HG03196 (cell line): Measurements from ENCODE around the gene KCNAB1.
"Not testable (repeated sequence)": the region's sequence is repeated elsewhere in the genome, so short reads cannot be mapped to it uniquely, and the experiment has no call there.

Experiments
- ATAC-seq: cut with Tn5 transposase; IDR thresholded peaks from one replicate; pipeline ENCODE4 v1.9.1; 2021; ENCODE audit not compliant: unreplicated experiment

The KCNAB1 gene

GRCh38 chr3:156259896-156260295, 139.5 kb downstream of the KCNAB1 start:
- ATAC-seq, result no peak

- no peak for ATAC-seq
Measured at GRCh38 chr3:156260331-156260730, 140.0 kb downstream of the KCNAB1 start.

- no peak for ATAC-seq
Measured at GRCh38 chr3:156264771-156265170, 144.4 kb downstream of the KCNAB1 start.

GRCh38 chr3:156271508-156271907, 151.1 kb downstream of the KCNAB1 start:
- no peak for ATAC-seq

- no peak for ATAC-seq
Measured at GRCh38 chr3:156271995-156272719, 151.8 kb downstream of the KCNAB1 start.

- ATAC-seq, result no peak
Measured at GRCh38 chr3:156273111-156273694, 152.8 kb downstream of the KCNAB1 start.

GRCh38 chr3:156274791-156275190, 154.4 kb downstream of the KCNAB1 start:
- no peak for ATAC-seq

- ATAC-seq, result not testable (repeated sequence)
Measured at GRCh38 chr3:156284637-156285036, 164.3 kb downstream of the KCNAB1 start.

GRCh38 chr3:156285626-156286025, 165.2 kb downstream of the KCNAB1 start:
- ATAC-seq, result no peak

- ATAC-seq, result no peak
Measured at GRCh38 chr3:156290924-156291271, 170.5 kb downstream of the KCNAB1 start.

- ATAC-seq, result no peak
Measured at GRCh38 chr3:156291272-156292123, 171.1 kb downstream of the KCNAB1 start.

GRCh38 chr3:156293566-156293965, 173.2 kb downstream of the KCNAB1 start:
- no peak for ATAC-seq

- no peak for ATAC-seq
Measured at GRCh38 chr3:156297582-156297981, 177.2 kb downstream of the KCNAB1 start.

GRCh38 chr3:156298014-156298413, 177.6 kb downstream of the KCNAB1 start:
- no peak for ATAC-seq

- no peak for ATAC-seq
Measured at GRCh38 chr3:156298938-156299337, 178.6 kb downstream of the KCNAB1 start.

- ATAC-seq, result no peak
Measured at GRCh38 chr3:156299569-156299968, 179.2 kb downstream of the KCNAB1 start.

- ATAC-seq, result no peak
Measured at GRCh38 chr3:156300371-156300770, 180.0 kb downstream of the KCNAB1 start.

GRCh38 chr3:156300929-156301840, 180.8 kb downstream of the KCNAB1 start:
- no peak for ATAC-seq

- ATAC-seq, result no peak
Measured at GRCh38 chr3:156303001-156303707, 182.8 kb downstream of the KCNAB1 start.

GRCh38 chr3:156304406-156304805, 184.0 kb downstream of the KCNAB1 start:
- no peak for ATAC-seq
